Measurements from ENCODE around the gene OR2Y1. TPM values are rescaled to one million over a fixed set of nuclear protein-coding genes. Genes with fewer than 3 reads are reported as not detected.

Gene OR2Y1
- total RNA-seq, 4 donors from 2014 or later = not detected

DNA sequence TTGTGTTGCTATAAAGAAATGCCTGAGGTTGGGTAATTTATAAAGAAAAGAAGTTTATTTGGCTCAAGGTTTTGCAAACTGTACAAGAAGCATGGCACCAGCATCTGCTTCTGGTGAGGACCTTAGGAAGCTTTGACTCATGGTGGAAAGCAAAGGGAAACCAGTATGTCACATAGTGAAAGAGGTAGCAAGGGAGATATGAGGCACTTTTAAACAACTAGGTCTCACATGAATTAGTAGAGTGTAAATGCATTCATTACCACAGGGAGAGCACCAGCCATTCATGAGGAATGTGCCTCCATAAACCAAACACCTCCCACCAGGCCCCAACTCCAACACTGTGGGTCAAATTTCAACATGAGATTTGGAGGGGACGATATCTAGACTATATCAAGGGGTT, 40.8 kb downstream of the OR2Y1 start:
- 65 to 97% methylated on average over 1 of the region's 1 CpG for WGBS, 2 donors
- H3K9me3 ChIP-seq = peaks cover 0 to 16% (median 8%) of the 10 kb centered on the region in 4 donors
- H3K4me3 ChIP-seq = no peak overlapping the region
- no peaks in the 10 kb centered on the region for H3K36me3 ChIP-seq
- TF ChIP-seq, protein P1, sequence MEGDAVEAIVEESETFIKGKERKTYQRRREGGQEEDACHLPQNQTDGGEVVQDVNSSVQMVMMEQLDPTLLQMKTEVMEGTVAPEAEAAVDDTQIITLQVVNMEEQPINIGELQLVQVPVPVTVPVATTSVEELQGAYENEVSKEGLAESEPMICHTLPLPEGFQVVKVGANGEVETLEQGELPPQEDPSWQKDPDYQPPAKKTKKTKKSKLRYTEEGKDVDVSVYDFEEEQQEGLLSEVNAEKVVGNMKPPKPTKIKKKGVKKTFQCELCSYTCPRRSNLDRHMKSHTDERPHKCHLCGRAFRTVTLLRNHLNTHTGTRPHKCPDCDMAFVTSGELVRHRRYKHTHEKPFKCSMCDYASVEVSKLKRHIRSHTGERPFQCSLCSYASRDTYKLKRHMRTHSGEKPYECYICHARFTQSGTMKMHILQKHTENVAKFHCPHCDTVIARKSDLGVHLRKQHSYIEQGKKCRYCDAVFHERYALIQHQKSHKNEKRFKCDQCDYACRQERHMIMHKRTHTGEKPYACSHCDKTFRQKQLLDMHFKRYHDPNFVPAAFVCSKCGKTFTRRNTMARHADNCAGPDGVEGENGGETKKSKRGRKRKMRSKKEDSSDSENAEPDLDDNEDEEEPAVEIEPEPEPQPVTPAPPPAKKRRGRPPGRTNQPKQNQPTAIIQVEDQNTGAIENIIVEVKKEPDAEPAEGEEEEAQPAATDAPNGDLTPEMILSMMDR (IDR thresholded peaks at IDR 0.05) = no peak
- no peak for TF ChIP-seq EP300 (IDR thresholded peaks at IDR 0.05)
- no peak for TF ChIP-seq POLR2A (IDR thresholded peaks at IDR 0.05)
- DNase-seq (ENCODE audit: low spot score in 2 of 2) = no peak
- no peaks in the 10 kb centered on the region for H3K27me3 ChIP-seq
- H3K27ac ChIP-seq = no peak overlapping the region
- no peaks in the 10 kb centered on the region for H3K4me1 ChIP-seq

DNA sequence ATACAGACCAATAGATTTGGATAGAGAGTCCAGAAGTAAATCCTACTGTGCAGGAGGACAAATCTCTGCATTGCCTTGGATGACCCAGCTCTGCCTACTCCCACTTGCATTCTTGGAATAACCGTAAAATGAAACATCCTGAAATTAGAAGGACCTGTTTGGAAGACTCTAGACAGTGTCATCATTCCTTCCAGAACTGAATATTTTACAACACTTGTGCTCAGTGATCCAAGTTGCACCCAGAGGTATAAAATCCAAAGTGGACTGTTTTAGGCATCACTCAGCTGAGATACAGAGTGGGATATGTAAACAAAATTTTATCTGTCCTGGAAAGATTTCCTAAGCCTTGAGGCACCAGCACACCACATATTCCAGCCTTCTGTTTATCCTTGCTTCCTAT, 43.7 kb downstream of the OR2Y1 start:
- peaks cover 0 to 3% of the 10 kb centered on the region in 2 donors for H3K27me3 ChIP-seq
- DNase-seq (ENCODE audit: low spot score in 2 of 2) = no peak
- peaks cover 0 to 16% (median 8%) of the 10 kb centered on the region in 4 donors for H3K9me3 ChIP-seq
- H3K4me1 ChIP-seq = no peaks in the 10 kb centered on the region
- TF ChIP-seq POLR2A (IDR thresholded peaks at IDR 0.05) (no peak), EP300 (IDR thresholded peaks at IDR 0.05) (no peak)
- TF ChIP-seq, protein P1 (IDR thresholded peaks at IDR 0.05) = no peak
- H3K27ac ChIP-seq = no peak overlapping the region
- WGBS, 2 donors = 88 to 96% methylated on average over 1 of the region's 1 CpG
- no peaks in the 10 kb centered on the region for H3K36me3 ChIP-seq
- no peak overlapping the region for H3K4me3 ChIP-seq

DNA sequence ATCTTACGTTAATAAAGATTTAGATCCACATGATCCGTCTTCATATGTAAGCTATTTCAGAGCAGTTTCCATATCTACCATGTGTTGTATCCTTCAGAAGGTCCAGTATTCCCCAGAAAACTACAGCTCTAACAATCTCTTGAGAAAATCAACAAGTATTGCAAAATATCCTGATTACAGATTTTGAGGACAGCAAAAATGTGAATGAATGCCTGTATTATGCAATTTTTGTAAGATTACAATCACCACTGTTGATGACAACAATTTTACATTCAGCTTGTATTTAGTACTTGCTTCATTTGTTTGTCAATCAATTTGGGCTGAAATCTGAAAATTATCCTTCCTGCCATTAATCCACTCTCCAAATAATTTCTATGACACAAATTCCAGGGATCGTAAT, 47.4 kb downstream of the OR2Y1 start:
- H3K9me3 ChIP-seq = peaks cover 0 to 10% (median 4%) of the 10 kb centered on the region in 4 donors
- DNase-seq (ENCODE audit: low spot score in 2 of 2) = no peak
- H3K36me3 ChIP-seq = no peaks in the 10 kb centered on the region
- H3K4me1 ChIP-seq = no peaks in the 10 kb centered on the region
- TF ChIP-seq EP300 (IDR thresholded peaks at IDR 0.05) (no peak), POLR2A (IDR thresholded peaks at IDR 0.05) (no peak)
- TF ChIP-seq, protein P1 (IDR thresholded peaks at IDR 0.05) = no peak
- 49 to 64% methylated on average over 3 of the region's 3 CpGs for WGBS, 2 donors
- no peak overlapping the region for H3K4me3 ChIP-seq
- no peak overlapping the region for H3K27ac ChIP-seq
- H3K27me3 ChIP-seq = peaks cover 0 to 3% of the 10 kb centered on the region in 2 donors

DNA sequence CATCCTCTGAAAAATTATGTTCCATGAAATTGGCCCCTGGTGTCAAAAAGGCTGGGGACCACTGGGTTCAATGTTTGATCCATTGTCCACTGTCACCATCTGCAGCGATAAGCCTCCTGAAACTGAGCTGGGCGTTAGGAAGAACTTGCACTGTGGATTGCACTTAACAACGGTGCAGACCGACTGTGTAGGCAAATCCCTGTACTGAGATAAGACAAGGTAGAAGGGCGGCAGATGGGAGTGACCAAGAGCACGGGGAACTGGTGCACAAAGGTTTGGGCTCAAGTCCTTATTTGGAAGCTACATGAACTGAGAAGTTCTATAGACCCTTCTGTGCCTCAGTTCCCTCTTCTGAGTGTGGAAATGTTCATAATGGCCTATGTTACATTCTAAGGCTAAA, 48.8 kb downstream of the OR2Y1 start:
- no peak for TF ChIP-seq POLR2A (IDR thresholded peaks at IDR 0.05)
- TF ChIP-seq EP300 (IDR thresholded peaks at IDR 0.05) = no peak
- TF ChIP-seq, protein P1 (IDR thresholded peaks at IDR 0.05) = no peak
- Histone ChIP-seq H3K4me3 (no peak overlapping the region), H3K27me3 (peaks cover 0 to 3% of the 10 kb centered on the region in 2 donors), H3K27ac (no peak overlapping the region), H3K9me3 (peaks cover 0 to 5% (median 2%) of the 10 kb centered on the region in 4 donors), H3K4me1 (no peaks in the 10 kb centered on the region), H3K36me3 (no peaks in the 10 kb centered on the region)
- WGBS, 2 donors = 85% methylated on average over 6 of the region's 6 CpGs
- no peak for DNase-seq (ENCODE audit: low spot score in 2 of 2)

DNA sequence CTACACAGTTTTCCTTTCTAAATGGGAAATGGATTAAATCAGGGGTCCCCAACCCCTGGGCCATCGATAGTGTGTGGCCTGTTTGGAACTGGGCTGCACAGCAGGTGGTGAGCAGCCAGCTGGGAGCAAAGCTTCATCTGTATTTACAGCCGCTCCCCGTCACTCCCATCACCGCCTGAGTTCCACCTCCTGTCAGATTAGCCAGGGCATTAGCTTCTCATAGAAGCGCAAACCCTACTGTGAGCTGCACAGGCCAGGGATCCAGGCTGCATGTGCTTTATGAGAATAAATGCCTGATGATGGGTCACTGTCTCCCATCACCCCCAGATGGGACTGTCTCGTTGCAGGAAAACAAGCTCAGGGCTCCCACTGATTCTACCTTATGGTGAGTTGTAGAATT, 49.3 kb downstream of the OR2Y1 start:
- Histone ChIP-seq H3K27me3 (peaks cover 0 to 3% of the 10 kb centered on the region in 2 donors), H3K4me1 (no peaks in the 10 kb centered on the region), H3K9me3 (peaks cover 0 to 1% (median 0%) of the 10 kb centered on the region in 4 donors), H3K27ac (no peak overlapping the region), H3K4me3 (no peak overlapping the region), H3K36me3 (no peaks in the 10 kb centered on the region)
- 60 to 64% methylated on average over 6 of the region's 6 CpGs for WGBS, 2 donors
- TF ChIP-seq EP300 (IDR thresholded peaks at IDR 0.05) = no peak
- TF ChIP-seq, protein P1 (IDR thresholded peaks at IDR 0.05) = no peak
- no peak for TF ChIP-seq POLR2A (IDR thresholded peaks at IDR 0.05)
- DNase-seq (ENCODE audit: low spot score in 2 of 2) = no peak
